ENCODE results near the gene PRKCB.

DNA sequence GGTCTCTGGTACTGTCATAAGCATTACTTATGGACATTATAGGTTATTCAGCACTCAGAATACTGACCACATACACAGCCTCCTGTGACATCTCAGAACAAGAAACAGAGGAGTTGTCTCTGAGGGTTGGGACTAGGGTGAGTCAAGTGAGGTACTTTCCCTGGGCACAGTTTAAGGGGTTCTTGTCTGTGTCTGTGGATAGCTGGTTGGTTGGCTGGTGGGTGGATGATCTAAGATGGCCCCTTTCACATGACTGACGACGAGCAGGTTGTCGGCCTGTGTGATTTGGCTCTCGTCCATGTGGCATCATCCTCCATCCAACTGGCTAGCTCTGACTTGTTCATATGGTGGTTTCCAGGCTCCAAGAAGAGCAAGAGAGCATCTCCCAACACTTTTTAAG is 163.9 kb downstream of the PRKCB start:
- no peak for TF ChIP-seq CTCF (IDR thresholded peaks at IDR 0.05; ENCODE audit: poor library complexity, severe bottlenecking)
- no peak for TF ChIP-seq POLR2AphosphoS5 (IDR thresholded peaks at IDR 0.05)
- no peak for TF ChIP-seq EZH2 (IDR thresholded peaks at IDR 0.05; ENCODE audit: borderline replicate concordance, insufficient read depth, low read length, poor library complexity, severe bottlenecking)
- TF ChIP-seq EP300 (conservative IDR thresholded peaks at IDR 0.05; ENCODE audit: poor library complexity, severe bottlenecking), result no peak
- TF ChIP-seq, protein P1, sequence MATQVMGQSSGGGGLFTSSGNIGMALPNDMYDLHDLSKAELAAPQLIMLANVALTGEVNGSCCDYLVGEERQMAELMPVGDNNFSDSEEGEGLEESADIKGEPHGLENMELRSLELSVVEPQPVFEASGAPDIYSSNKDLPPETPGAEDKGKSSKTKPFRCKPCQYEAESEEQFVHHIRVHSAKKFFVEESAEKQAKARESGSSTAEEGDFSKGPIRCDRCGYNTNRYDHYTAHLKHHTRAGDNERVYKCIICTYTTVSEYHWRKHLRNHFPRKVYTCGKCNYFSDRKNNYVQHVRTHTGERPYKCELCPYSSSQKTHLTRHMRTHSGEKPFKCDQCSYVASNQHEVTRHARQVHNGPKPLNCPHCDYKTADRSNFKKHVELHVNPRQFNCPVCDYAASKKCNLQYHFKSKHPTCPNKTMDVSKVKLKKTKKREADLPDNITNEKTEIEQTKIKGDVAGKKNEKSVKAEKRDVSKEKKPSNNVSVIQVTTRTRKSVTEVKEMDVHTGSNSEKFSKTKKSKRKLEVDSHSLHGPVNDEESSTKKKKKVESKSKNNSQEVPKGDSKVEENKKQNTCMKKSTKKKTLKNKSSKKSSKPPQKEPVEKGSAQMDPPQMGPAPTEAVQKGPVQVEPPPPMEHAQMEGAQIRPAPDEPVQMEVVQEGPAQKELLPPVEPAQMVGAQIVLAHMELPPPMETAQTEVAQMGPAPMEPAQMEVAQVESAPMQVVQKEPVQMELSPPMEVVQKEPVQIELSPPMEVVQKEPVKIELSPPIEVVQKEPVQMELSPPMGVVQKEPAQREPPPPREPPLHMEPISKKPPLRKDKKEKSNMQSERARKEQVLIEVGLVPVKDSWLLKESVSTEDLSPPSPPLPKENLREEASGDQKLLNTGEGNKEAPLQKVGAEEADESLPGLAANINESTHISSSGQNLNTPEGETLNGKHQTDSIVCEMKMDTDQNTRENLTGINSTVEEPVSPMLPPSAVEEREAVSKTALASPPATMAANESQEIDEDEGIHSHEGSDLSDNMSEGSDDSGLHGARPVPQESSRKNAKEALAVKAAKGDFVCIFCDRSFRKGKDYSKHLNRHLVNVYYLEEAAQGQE (IDR thresholded peaks at IDR 0.05; ENCODE audit: borderline replicate concordance), result no peak
- TF ChIP-seq TAF1 (IDR thresholded peaks at IDR 0.05; ENCODE audit: low read depth), result no peak
- TF ChIP-seq SMC3 (conservative IDR thresholded peaks at IDR 0.05; ENCODE audit: poor library complexity), result no peak
- no peak for TF ChIP-seq MXI1 (conservative IDR thresholded peaks at IDR 0.05; ENCODE audit: poor library complexity, severe bottlenecking)
- TF ChIP-seq RAD21 (conservative IDR thresholded peaks at IDR 0.05), result no peak

All from neural cell (in vitro differentiated cells).